Measurements from ENCODE around the gene RAB22A. TPM values are rescaled to one million over a fixed set of nuclear protein-coding genes. Genes with fewer than 3 reads are reported as not detected.
A peak's percentile ranks its signal among the peaks of the same experiment; 100 is the strongest.
"Not testable (repeated sequence)": the region's sequence is repeated elsewhere in the genome, so short reads cannot be mapped to it uniquely, and the experiment has no call there.

RAB22A gene
- total RNA-seq, 1 experiment from 2014 or later, result 18.4 TPM

- CTCF ChIA-PET, result interaction anchor here (0.6 to 1.5 kb wide), 5 partner anchors 9 to 107 kb away, joined by 3 to 5 read pairs (median 4); no protein-coding TSS in a partner anchor
- no TSS peak for BruUV-seq (replicated peaks)
- no peak for TF ChIP-seq CTCF (IDR thresholded peaks at IDR 0.05; ENCODE audit: unreplicated experiment)
- H3K36me3 Mint-ChIP-seq (ENCODE audit: insufficient read depth, unreplicated experiment), result no peaks in the 10 kb centered on the region
- peak overlapping the region; percentile 56 for H3K4me3 Mint-ChIP-seq (ENCODE audit: unreplicated experiment)
- H3K4me1 Mint-ChIP-seq (ENCODE audit: insufficient read depth, unreplicated experiment), result peaks cover 21% of the 10 kb centered on the region
- H3K9me3 Mint-ChIP-seq (ENCODE audit: unreplicated experiment), result no peaks in the 10 kb centered on the region
- intact Hi-C loops (cut with micrococcal nuclease), result no loop called here
- DNase-seq (ENCODE audit: unreplicated experiment), result peak; percentile 54
- no peak overlapping the region for H3K27ac Mint-ChIP-seq (ENCODE audit: low read depth, unreplicated experiment)
- POLR2A ChIA-PET, result interaction anchor here (0.6 to 6.9 kb wide), 13 partner anchors 8 to 1538 kb away, joined by 3 to 65 read pairs (median 3); partner anchors contain the start of genes RAB22A, STX16 and VAPB
- no peaks in the 10 kb centered on the region for H3K27me3 Mint-ChIP-seq (ENCODE audit: insufficient read depth, unreplicated experiment)
Observed at GRCh38 chr20:58407966-58408557, 98.5 kb downstream of the RAB22A start.

GRCh38 chr20:58408603-58409246 lies 99.2 kb downstream of the RAB22A start:
- TF ChIP-seq CTCF (IDR thresholded peaks at IDR 0.05; ENCODE audit: unreplicated experiment), result no peak
- no TSS peak for BruUV-seq (replicated peaks)
- no peaks in the 10 kb centered on the region for H3K9me3 Mint-ChIP-seq (ENCODE audit: unreplicated experiment)
- H3K4me3 Mint-ChIP-seq (ENCODE audit: unreplicated experiment), result peak overlapping the region; percentile 56
- no peak for DNase-seq (ENCODE audit: unreplicated experiment)
- H3K36me3 Mint-ChIP-seq (ENCODE audit: insufficient read depth, unreplicated experiment), result no peaks in the 10 kb centered on the region
- peaks cover 21% of the 10 kb centered on the region for H3K4me1 Mint-ChIP-seq (ENCODE audit: insufficient read depth, unreplicated experiment)
- intact Hi-C loops (cut with micrococcal nuclease), result no loop called here
- ChIA-PET CTCF (interaction anchor here (0.7 to 1.5 kb wide), 2 partner anchors 9 to 10 kb away, joined by 3 to 5 read pairs; no protein-coding TSS in a partner anchor), POLR2A (interaction anchor here (0.6 to 6.9 kb wide), 12 partner anchors 9 to 1539 kb away, joined by 3 to 65 read pairs (median 4); partner anchors contain the start of genes RAB22A, STX16 and VAPB)
- no peaks in the 10 kb centered on the region for H3K27me3 Mint-ChIP-seq (ENCODE audit: insufficient read depth, unreplicated experiment)
- H3K27ac Mint-ChIP-seq (ENCODE audit: low read depth, unreplicated experiment), result no peak overlapping the region

- H3K4me3 Mint-ChIP-seq (ENCODE audit: unreplicated experiment); H3K9me3 Mint-ChIP-seq (ENCODE audit: unreplicated experiment); H3K27ac Mint-ChIP-seq (ENCODE audit: low read depth, unreplicated experiment); BruUV-seq (replicated peaks); H3K27me3 Mint-ChIP-seq (ENCODE audit: insufficient read depth, unreplicated experiment); POLR2A ChIA-PET; CTCF ChIA-PET; intact Hi-C loops (cut with micrococcal nuclease); H3K4me1 Mint-ChIP-seq (ENCODE audit: insufficient read depth, unreplicated experiment); DNase-seq (ENCODE audit: unreplicated experiment): not testable (repeated sequence)
- peaks cover 14% of the 10 kb centered on the region for H3K36me3 Mint-ChIP-seq (ENCODE audit: insufficient read depth, unreplicated experiment)
Observed at GRCh38 chr20:58414216-58414615, 104.7 kb downstream of the RAB22A start.

GRCh38 chr20:58414786-58415185 lies 105.3 kb downstream of the RAB22A start:
- H3K27me3 Mint-ChIP-seq (ENCODE audit: insufficient read depth, unreplicated experiment); CTCF ChIA-PET; intact Hi-C loops (cut with micrococcal nuclease); DNase-seq (ENCODE audit: unreplicated experiment); H3K27ac Mint-ChIP-seq (ENCODE audit: low read depth, unreplicated experiment); H3K4me3 Mint-ChIP-seq (ENCODE audit: unreplicated experiment); H3K9me3 Mint-ChIP-seq (ENCODE audit: unreplicated experiment); POLR2A ChIA-PET; H3K4me1 Mint-ChIP-seq (ENCODE audit: insufficient read depth, unreplicated experiment); BruUV-seq (replicated peaks): not testable (repeated sequence)
- peaks cover 20% of the 10 kb centered on the region for H3K36me3 Mint-ChIP-seq (ENCODE audit: insufficient read depth, unreplicated experiment)

- H3K4me3 Mint-ChIP-seq (ENCODE audit: unreplicated experiment), result no peak overlapping the region
- TF ChIP-seq CTCF (IDR thresholded peaks at IDR 0.05; ENCODE audit: unreplicated experiment), result no peak
- intact Hi-C loops (cut with micrococcal nuclease), result no loop called here
- no peaks in the 10 kb centered on the region for H3K27me3 Mint-ChIP-seq (ENCODE audit: insufficient read depth, unreplicated experiment)
- ChIA-PET POLR2A (interaction anchor here (0.6 kb wide), 1 partner anchor 41 kb away, joined by 3 read pairs; no protein-coding TSS in a partner anchor), CTCF (interaction anchor here (0.6 kb wide), 1 partner anchor 31 kb away, joined by 3 read pairs; no protein-coding TSS in a partner anchor)
- no peaks in the 10 kb centered on the region for H3K9me3 Mint-ChIP-seq (ENCODE audit: unreplicated experiment)
- H3K4me1 Mint-ChIP-seq (ENCODE audit: insufficient read depth, unreplicated experiment), result peaks cover 8% of the 10 kb centered on the region
- H3K36me3 Mint-ChIP-seq (ENCODE audit: insufficient read depth, unreplicated experiment), result peaks cover 32% of the 10 kb centered on the region
- no peak overlapping the region for H3K27ac Mint-ChIP-seq (ENCODE audit: low read depth, unreplicated experiment)
- BruUV-seq (replicated peaks), result no TSS peak
- no peak for DNase-seq (ENCODE audit: unreplicated experiment)
Observed at GRCh38 chr20:58416057-58416456, 106.5 kb downstream of the RAB22A start.
